ENCODE results near the gene ANKRD34C. TPM values are rescaled to one million over a fixed set of nuclear protein-coding genes. Genes with fewer than 3 reads are reported as not detected.

The ANKRD34C gene
- total and polyA plus RNA-seq, 9 of the 15 experiments (the other 6 are each of a cell fraction or from before 2014, with no cell fraction given), result 0.01 TPM; not detected in 8

DNA sequence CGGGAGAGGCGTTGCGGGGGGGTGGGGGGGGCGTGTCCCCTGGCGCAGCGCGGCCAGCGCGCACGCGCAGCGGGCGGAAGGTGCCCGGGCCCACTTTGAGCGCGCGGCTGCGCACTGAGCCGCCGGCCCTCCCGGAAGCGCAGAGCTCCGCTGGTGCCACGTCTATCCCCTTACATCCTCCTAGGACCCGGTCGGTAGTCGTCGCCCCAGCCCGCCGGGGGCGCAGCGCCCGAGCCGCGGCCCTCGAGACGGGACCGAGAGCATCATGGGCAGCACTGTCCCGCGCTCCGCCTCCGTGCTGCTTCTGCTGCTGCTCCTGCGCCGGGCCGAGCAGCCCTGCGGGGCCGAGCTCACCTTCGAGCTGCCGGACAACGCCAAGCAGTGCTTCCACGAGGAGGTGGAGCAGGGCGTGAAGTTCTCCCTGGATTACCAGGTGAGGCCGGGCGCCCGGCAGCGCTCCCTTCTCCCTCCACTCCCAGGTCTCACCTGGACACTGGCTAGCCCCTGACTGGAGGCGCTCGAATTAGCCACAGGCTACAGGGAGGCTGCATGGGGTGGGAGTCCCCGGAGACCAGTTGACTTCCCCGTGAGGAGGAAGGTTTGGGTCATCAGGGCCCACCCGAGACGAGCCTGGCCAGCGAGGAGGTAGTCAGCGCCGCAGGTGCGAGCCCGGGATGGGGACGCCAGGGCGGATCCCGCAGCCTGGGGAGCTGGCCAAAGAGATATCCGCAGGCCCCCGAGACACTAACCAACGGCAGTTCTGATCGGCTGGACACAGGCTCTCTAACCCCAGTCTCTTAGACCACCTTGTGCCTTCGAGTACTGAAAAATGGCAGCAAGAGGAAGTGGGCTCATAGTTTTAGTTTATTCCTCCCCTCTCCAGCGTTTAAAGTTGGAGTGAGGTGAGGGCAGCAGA lies 28.7 kb downstream of the ANKRD34C start, which contains the start of gene TMED3 (continued):
- TF ChIP-seq, protein P1, sequence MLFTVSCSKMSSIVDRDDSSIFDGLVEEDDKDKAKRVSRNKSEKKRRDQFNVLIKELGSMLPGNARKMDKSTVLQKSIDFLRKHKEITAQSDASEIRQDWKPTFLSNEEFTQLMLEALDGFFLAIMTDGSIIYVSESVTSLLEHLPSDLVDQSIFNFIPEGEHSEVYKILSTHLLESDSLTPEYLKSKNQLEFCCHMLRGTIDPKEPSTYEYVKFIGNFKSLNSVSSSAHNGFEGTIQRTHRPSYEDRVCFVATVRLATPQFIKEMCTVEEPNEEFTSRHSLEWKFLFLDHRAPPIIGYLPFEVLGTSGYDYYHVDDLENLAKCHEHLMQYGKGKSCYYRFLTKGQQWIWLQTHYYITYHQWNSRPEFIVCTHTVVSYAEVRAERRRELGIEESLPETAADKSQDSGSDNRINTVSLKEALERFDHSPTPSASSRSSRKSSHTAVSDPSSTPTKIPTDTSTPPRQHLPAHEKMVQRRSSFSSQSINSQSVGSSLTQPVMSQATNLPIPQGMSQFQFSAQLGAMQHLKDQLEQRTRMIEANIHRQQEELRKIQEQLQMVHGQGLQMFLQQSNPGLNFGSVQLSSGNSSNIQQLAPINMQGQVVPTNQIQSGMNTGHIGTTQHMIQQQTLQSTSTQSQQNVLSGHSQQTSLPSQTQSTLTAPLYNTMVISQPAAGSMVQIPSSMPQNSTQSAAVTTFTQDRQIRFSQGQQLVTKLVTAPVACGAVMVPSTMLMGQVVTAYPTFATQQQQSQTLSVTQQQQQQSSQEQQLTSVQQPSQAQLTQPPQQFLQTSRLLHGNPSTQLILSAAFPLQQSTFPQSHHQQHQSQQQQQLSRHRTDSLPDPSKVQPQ (CRISPR knock-in tag; IDR thresholded peaks at IDR 0.05; ENCODE audit: borderline replicate concordance), result no peak
- TF ChIP-seq ZNF584 (CRISPR knock-in tag; IDR thresholded peaks at IDR 0.05; ENCODE audit: low read depth), result no peak
- no peak for TF ChIP-seq CBX5 (IDR thresholded peaks at IDR 0.05; ENCODE audit: borderline replicate concordance, low read depth)
- TF ChIP-seq, protein P2, sequence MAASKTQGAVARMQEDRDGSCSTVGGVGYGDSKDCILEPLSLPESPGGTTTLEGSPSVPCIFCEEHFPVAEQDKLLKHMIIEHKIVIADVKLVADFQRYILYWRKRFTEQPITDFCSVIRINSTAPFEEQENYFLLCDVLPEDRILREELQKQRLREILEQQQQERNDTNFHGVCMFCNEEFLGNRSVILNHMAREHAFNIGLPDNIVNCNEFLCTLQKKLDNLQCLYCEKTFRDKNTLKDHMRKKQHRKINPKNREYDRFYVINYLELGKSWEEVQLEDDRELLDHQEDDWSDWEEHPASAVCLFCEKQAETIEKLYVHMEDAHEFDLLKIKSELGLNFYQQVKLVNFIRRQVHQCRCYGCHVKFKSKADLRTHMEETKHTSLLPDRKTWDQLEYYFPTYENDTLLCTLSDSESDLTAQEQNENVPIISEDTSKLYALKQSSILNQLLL (CRISPR knock-in tag; IDR thresholded peaks at IDR 0.05; ENCODE audit: borderline replicate concordance), result no peak
- TF ChIP-seq, protein P3, sequence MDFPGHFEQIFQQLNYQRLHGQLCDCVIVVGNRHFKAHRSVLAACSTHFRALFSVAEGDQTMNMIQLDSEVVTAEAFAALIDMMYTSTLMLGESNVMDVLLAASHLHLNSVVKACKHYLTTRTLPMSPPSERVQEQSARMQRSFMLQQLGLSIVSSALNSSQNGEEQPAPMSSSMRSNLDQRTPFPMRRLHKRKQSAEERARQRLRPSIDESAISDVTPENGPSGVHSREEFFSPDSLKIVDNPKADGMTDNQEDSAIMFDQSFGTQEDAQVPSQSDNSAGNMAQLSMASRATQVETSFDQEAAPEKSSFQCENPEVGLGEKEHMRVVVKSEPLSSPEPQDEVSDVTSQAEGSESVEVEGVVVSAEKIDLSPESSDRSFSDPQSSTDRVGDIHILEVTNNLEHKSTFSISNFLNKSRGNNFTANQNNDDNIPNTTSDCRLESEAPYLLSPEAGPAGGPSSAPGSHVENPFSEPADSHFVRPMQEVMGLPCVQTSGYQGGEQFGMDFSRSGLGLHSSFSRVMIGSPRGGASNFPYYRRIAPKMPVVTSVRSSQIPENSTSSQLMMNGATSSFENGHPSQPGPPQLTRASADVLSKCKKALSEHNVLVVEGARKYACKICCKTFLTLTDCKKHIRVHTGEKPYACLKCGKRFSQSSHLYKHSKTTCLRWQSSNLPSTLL (IDR thresholded peaks at IDR 0.05), result no peak
- TF ChIP-seq NR1H2 (CRISPR knock-in tag; IDR thresholded peaks at IDR 0.05), result no peak
- TF ChIP-seq HMG20A (CRISPR knock-in tag; conservative IDR thresholded peaks at IDR 0.05), result no peak
- no peak for TF ChIP-seq PHTF2 (CRISPR knock-in tag; IDR thresholded peaks at IDR 0.05)
- TF ChIP-seq ZNF778 (CRISPR knock-in tag; IDR thresholded peaks at IDR 0.05), result no peak
- no peak for TF ChIP-seq TSC22D4 (tag; IDR thresholded peaks at IDR 0.05)
- peak; percentile 75 for TF ChIP-seq ZFX (CRISPR knock-in tag; IDR thresholded peaks at IDR 0.05)
- peak; percentile 58 for TF ChIP-seq CXXC5 (CRISPR knock-in tag; IDR thresholded peaks at IDR 0.05)
- 0 out of 2 replicates have a peak, but pooled peaks have one; percentile 34 for TF ChIP-seq ZEB2 (IDR thresholded peaks at IDR 0.05)
- no peak for TF ChIP-seq CBFA2T3 (IDR thresholded peaks at IDR 0.05)
- peak; percentile 93 for TF ChIP-seq POLR2G (IDR thresholded peaks at IDR 0.05; ENCODE audit: low read depth, low read length)
- TF ChIP-seq, protein P4, sequence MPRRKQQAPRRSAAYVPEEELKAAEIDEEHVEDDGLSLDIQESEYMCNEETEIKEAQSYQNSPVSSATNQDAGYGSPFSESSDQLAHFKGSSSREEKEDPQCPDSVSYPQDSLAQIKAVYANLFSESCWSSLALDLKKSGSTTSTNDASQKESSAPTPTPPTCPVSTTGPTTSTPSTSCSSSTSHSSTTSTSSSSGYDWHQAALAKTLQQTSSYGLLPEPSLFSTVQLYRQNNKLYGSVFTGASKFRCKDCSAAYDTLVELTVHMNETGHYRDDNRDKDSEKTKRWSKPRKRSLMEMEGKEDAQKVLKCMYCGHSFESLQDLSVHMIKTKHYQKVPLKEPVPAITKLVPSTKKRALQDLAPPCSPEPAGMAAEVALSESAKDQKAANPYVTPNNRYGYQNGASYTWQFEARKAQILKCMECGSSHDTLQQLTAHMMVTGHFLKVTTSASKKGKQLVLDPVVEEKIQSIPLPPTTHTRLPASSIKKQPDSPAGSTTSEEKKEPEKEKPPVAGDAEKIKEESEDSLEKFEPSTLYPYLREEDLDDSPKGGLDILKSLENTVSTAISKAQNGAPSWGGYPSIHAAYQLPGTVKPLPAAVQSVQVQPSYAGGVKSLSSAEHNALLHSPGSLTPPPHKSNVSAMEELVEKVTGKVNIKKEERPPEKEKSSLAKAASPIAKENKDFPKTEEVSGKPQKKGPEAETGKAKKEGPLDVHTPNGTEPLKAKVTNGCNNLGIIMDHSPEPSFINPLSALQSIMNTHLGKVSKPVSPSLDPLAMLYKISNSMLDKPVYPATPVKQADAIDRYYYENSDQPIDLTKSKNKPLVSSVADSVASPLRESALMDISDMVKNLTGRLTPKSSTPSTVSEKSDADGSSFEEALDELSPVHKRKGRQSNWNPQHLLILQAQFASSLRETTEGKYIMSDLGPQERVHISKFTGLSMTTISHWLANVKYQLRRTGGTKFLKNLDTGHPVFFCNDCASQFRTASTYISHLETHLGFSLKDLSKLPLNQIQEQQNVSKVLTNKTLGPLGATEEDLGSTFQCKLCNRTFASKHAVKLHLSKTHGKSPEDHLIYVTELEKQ (CRISPR knock-in tag; IDR thresholded peaks at IDR 0.05), result no peak
- no peak for TF ChIP-seq NBN (IDR thresholded peaks at IDR 0.05; ENCODE audit: low read depth)
- 0 out of 2 replicates have a peak, but pooled peaks have one; percentile 22 for TF ChIP-seq HDAC2 (IDR thresholded peaks at IDR 0.05)
- TF ChIP-seq POLR2AphosphoS5 (IDR thresholded peaks at IDR 0.05; ENCODE audit: control insufficient read depth, insufficient read depth, low read depth, low read length), result peak; percentile 50; the same call in 1 of the 2 replicates

Data from K562 (cell line).